HAP-1 (cell line): ENCODE data around the gene ADA.
"Not testable (repeated sequence)": the region's sequence is repeated elsewhere in the genome, so short reads cannot be mapped to it uniquely, and the experiment has no call there.

Source experiments
- DNase-seq, 2 experiments: peaks; one replicate each; pipeline ENCODE4 v3.0.0-alpha.2; 2016 to 2020; ENCODE audit warnings: low spot score in 2 of 2
- H3K27me3 ChIP-seq: fragments of 250-450 bp; sonication (Bioruptor Pico); 2 replicates; pipeline ENCODE4 v1.5.1; 2020; ENCODE audit warnings: low read depth, mild to moderate bottlenecking, moderate library complexity
- H3K36me3 ChIP-seq: fragments of 250-450 bp; sonication (Bioruptor Pico); replicated peaks from 2 replicates; pipeline ENCODE4 v1.5.1; 2020; ENCODE audit warnings: mild to moderate bottlenecking
- H3K4me1 ChIP-seq: fragments of 250-450 bp; sonication (Bioruptor Pico); 2 replicates; pipeline ENCODE4 v1.5.1; 2020; ENCODE audit warnings: mild to moderate bottlenecking
- H3K4me3 ChIP-seq: fragments of 250-450 bp; sonication (Bioruptor Pico); 2 replicates; pipeline ENCODE4 v1.5.1; 2020; ENCODE audit warnings: mild to moderate bottlenecking, moderate library complexity
- H3K9me3 ChIP-seq: fragments of 250-450 bp; sonication (Bioruptor Pico); 2 replicates; pipeline ENCODE4 v1.5.1; 2020; ENCODE audit warnings: mild to moderate bottlenecking, moderate library complexity
- in situ Hi-C: fragments of 300-500 bp; cut with MboI; formaldehyde crosslinking; loops from 3 replicates; pipeline ENCODE4 v1.14.3; 2020; ENCODE audit warnings: low sequenced_read_pairs, inconsistent platforms, mixed read lengths

ADA gene

GRCh38 chr20:44688053-44688625 lies 36.6 kb upstream of the ADA start:
- peaks cover 5% of the 10 kb centered on the region for H3K4me1 ChIP-seq
- in situ Hi-C loops: loop anchor here (5.0 kb wide), 2 partner anchors 44 to 179 kb away; no protein-coding TSS in a partner anchor
- H3K9me3 ChIP-seq: no peaks in the 10 kb centered on the region
- DNase-seq: no peak
- no peak overlapping the region for H3K4me3 ChIP-seq
- H3K36me3 ChIP-seq: no peaks in the 10 kb centered on the region
- no peaks in the 10 kb centered on the region for H3K27me3 ChIP-seq

- Histone ChIP-seq H3K36me3 (no peaks in the 10 kb centered on the region), H3K4me3 (no peak overlapping the region), H3K27me3 (no peaks in the 10 kb centered on the region), H3K4me1 (no peaks in the 10 kb centered on the region; the same call in 1 of the 2 replicates), H3K9me3 (no peaks in the 10 kb centered on the region)
- in situ Hi-C loops: loop anchor here (5.0 kb wide), 2 partner anchors 45 to 180 kb away; no protein-coding TSS in a partner anchor
- no peak for DNase-seq
Observed at GRCh38 chr20:44686934-44687333, 35.4 kb upstream of the ADA start.

- in situ Hi-C loops: no loop called here
- no peaks in the 10 kb centered on the region; the same call in 1 of the 2 replicates for H3K4me1 ChIP-seq
- no peaks in the 10 kb centered on the region for H3K27me3 ChIP-seq
- no peak for DNase-seq
- no peak overlapping the region for H3K4me3 ChIP-seq
- H3K9me3 ChIP-seq: no peaks in the 10 kb centered on the region
- H3K36me3 ChIP-seq: no peaks in the 10 kb centered on the region
Observed at GRCh38 chr20:44684047-44684967, 32.8 kb upstream of the ADA start.

GRCh38 chr20:44683263-44684046 lies 32.0 kb upstream of the ADA start:
- DNase-seq: peak; percentile 61 to 76
- no peak overlapping the region for H3K4me3 ChIP-seq
- in situ Hi-C loops: no loop called here

GRCh38 chr20:44681796-44682566 lies 30.5 kb upstream of the ADA start:
- Histone ChIP-seq H3K36me3 (no peaks in the 10 kb centered on the region), H3K4me1 (no peaks in the 10 kb centered on the region; the same call in 1 of the 2 replicates), H3K9me3 (no peaks in the 10 kb centered on the region), H3K4me3 (no peak overlapping the region), H3K27me3 (no peaks in the 10 kb centered on the region)
- in situ Hi-C loops: no loop called here
- no peak for DNase-seq

More at GRCh38 chr20:44683263-44684046, 32.0 kb upstream of the ADA start:
- Histone ChIP-seq H3K9me3 (no peaks in the 10 kb centered on the region), H3K27me3 (no peaks in the 10 kb centered on the region), H3K4me1 (no peaks in the 10 kb centered on the region; the same call in 1 of the 2 replicates), H3K36me3 (no peaks in the 10 kb centered on the region)

GRCh38 chr20:44678990-44679611 lies 27.6 kb upstream of the ADA start:
- no peak for DNase-seq

GRCh38 chr20:44678242-44678641 lies 26.7 kb upstream of the ADA start:
- no peaks in the 10 kb centered on the region for H3K4me1 ChIP-seq
- H3K36me3 ChIP-seq: no peaks in the 10 kb centered on the region
- in situ Hi-C loops: no loop called here
- no peaks in the 10 kb centered on the region for H3K27me3 ChIP-seq
- DNase-seq: no peak
- no peaks in the 10 kb centered on the region for H3K9me3 ChIP-seq
- H3K4me3 ChIP-seq: no peak overlapping the region

More at GRCh38 chr20:44678990-44679611, 27.6 kb upstream of the ADA start:
- no peaks in the 10 kb centered on the region for H3K9me3 ChIP-seq
- H3K27me3 ChIP-seq: no peaks in the 10 kb centered on the region
- no peaks in the 10 kb centered on the region; the same call in 1 of the 2 replicates for H3K4me1 ChIP-seq
- H3K36me3 ChIP-seq: no peaks in the 10 kb centered on the region
- in situ Hi-C loops: no loop called here
- no peak overlapping the region for H3K4me3 ChIP-seq

GRCh38 chr20:44672318-44672902 lies 20.9 kb upstream of the ADA start:
- H3K36me3 ChIP-seq, H3K27me3 ChIP-seq, DNase-seq, H3K4me3 ChIP-seq, in situ Hi-C loops, H3K9me3 ChIP-seq: not testable (repeated sequence)
- peaks cover 12% of the 10 kb centered on the region for H3K4me1 ChIP-seq

GRCh38 chr20:44671541-44671940 lies 20.0 kb upstream of the ADA start:
- in situ Hi-C loops, H3K36me3 ChIP-seq, H3K9me3 ChIP-seq, DNase-seq, H3K4me3 ChIP-seq, H3K27me3 ChIP-seq: not testable (repeated sequence)
- peaks cover 12% of the 10 kb centered on the region for H3K4me1 ChIP-seq

- in situ Hi-C loops, H3K27me3 ChIP-seq, H3K36me3 ChIP-seq, H3K4me3 ChIP-seq, H3K9me3 ChIP-seq, DNase-seq: not testable (repeated sequence)
- peaks cover 12% of the 10 kb centered on the region for H3K4me1 ChIP-seq
Observed at GRCh38 chr20:44670851-44671250, 19.4 kb upstream of the ADA start.

GRCh38 chr20:44666066-44666465 lies 14.6 kb upstream of the ADA start:
- H3K4me1 ChIP-seq: peaks cover 12% of the 10 kb centered on the region
- in situ Hi-C loops: no loop called here
- no peak overlapping the region for H3K4me3 ChIP-seq
- H3K36me3 ChIP-seq: no peaks in the 10 kb centered on the region
- no peak for DNase-seq
- no peaks in the 10 kb centered on the region for H3K9me3 ChIP-seq
- no peaks in the 10 kb centered on the region for H3K27me3 ChIP-seq

- Histone ChIP-seq H3K4me1 (peaks cover 4% of the 10 kb centered on the region), H3K9me3 (no peaks in the 10 kb centered on the region), H3K27me3 (no peaks in the 10 kb centered on the region), H3K4me3 (no peak overlapping the region), H3K36me3 (no peaks in the 10 kb centered on the region)
- in situ Hi-C loops: no loop called here
- no peak for DNase-seq
Observed at GRCh38 chr20:44664131-44664530, 12.6 kb upstream of the ADA start.
